H1 (cell line): ENCODE measurements around the gene TCAP. TPM values are rescaled to one million over a fixed set of nuclear protein-coding genes. Genes with fewer than 3 reads are reported as not detected.

ENCODE experiments used
- BACH1 ChIP-seq: IDR thresholded peaks from 2 replicates; pipeline ENCODE4 v1.6.1; 2012; ENCODE audit warnings: low read length, improper control_type of control experiment
- TBP ChIP-seq: IDR thresholded peaks from 2 replicates; pipeline ENCODE4 v1.6.1; 2011; ENCODE audit warnings: low read depth, low read length, improper control_type of control experiment
- polyA plus RNA-seq, 7 experiments: library from polyadenylated mRNA; depleted of rRNA in 3 of 7; stranded (reverse) in 5 of 7; unstranded in 2 of 7; fragments of >200 nt in 5 of 7; fragments of 200-250 nt in 2 of 7; gene quantifications; 1 replicate in 5 of 7; 2 replicates in 1 of 7; 4 replicates in 1 of 7; pipeline versions ENCODE4 v1.2.1 to v1.2.3, GENCODE V29; 2011 to 2013; ENCODE audit warnings: missing spikeins in 2 of 7, mixed read lengths in 2 of 7
- total RNA-seq: library from RNA; stranded (reverse); fragmentation: NEBNext Ultra II Directional; extraction: Animal tissue kit (Norgen Biotek cat#: 25700); gene quantifications from 2 replicates; pipeline ENCODE4 v1.2.1, GENCODE V29; 2021

TCAP gene
- total and polyA plus RNA-seq, 2 of the 8 experiments (the other 6 are each of a cell fraction or from before 2014, with no cell fraction given) = 0.82 to 1.4 TPM

DNA sequence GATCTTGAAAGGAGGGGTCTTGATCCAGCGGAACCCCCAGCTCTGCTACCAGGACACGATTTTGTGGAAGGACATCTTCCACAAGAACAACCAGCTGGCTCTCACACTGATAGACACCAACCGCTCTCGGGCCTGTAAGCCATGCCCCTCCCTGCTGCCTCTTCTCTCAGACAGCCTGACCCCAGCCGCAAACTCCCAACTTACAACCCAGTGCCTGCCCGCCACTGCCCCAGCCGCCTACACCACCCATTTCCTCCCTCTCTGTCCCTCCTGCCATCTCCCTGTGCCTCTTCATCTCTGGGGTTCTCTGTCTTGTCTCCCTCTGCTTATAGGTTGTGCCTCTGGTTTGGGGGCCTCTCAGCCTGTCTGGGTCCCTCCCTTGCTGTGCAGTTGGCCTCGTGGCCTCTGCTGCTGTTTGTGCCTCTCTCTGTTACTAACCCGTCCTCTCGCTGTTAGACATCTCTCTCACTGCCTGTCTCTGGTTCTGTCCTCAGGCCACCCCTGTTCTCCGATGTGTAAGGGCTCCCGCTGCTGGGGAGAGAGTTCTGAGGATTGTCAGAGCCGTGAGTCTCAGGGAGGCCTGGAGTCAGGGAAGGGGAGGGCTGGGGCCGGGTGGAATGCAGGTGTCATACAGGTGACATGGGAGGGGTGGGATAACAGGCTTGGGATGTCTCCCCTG lies 44.3 kb downstream of the TCAP start (continued):
- no peak for TF ChIP-seq TBP
- no peak for TF ChIP-seq BACH1
